Esophagus muscularis mucosa (tissue), 4 donors: ENCODE results near the gene KLHL26. TPM values are rescaled to one million over a fixed set of nuclear protein-coding genes. Genes with fewer than 3 reads are reported as not detected.

Experiments
- DNase-seq: peaks from one replicate; pipeline ENCODE4 v3.0.0-alpha.2; 2017; ENCODE audit errors: extremely low spot score
- H3K27ac ChIP-seq, 4 donors: fragments of 200-600 bp; sonication (generic); replicated peaks in 1 of 4; 1 replicate in 3 of 4; 2 replicates in 1 of 4; pipeline ENCODE4 v1.5.1; 2016 to 2019; ENCODE audit warnings: mild to moderate bottlenecking in 1 of 4
- H3K27me3 ChIP-seq, 4 donors: fragments of 200-600 bp; sonication (generic); one replicate each; pipeline versions ENCODE4 v1.5.1 to v1.6.0; 2016 to 2019
- H3K36me3 ChIP-seq, 4 donors: fragments of 200-600 bp; sonication (generic); one replicate each; pipeline ENCODE4 v1.5.1; 2016 to 2019
- H3K4me1 ChIP-seq, 4 donors: fragments of 200-600 bp; sonication (generic); one replicate each; pipeline ENCODE4 v1.5.1; 2016 to 2019
- H3K4me3 ChIP-seq, 4 donors: fragments of 200-600 bp; sonication (generic); 1 replicate in 2 of 4; 2 replicates in 2 of 4; pipeline ENCODE4 v1.5.1; 2016 to 2019; ENCODE audit warnings: mild to moderate bottlenecking in 4 of 4, moderate library complexity in 1 of 4
- H3K9me3 ChIP-seq, 4 donors: fragments of 200-600 bp; sonication (generic); 1 replicate in 3 of 4; 2 replicates in 1 of 4; pipeline ENCODE4 v1.5.1; 2016 to 2019
- CTCF ChIP-seq, 3 experiments: fragments of 200-600 bp in 2 of 3; fragments of 450-650 bp in 1 of 3; sonication (generic) in 2 of 3; IDR thresholded peaks; one replicate each; pipeline ENCODE4 v1.5.1; 2017 to 2019; ENCODE audit warnings: antibody characterized with exemption in 3 of 3, mild to moderate bottlenecking in 2 of 3, moderate library complexity in 1 of 3
- EP300 ChIP-seq: sonication (generic); formaldehyde crosslinking; IDR thresholded peaks from one replicate; pipeline ENCODE4 v1.6.1; 2017; ENCODE audit warnings: antibody characterized with exemption
- POLR2A ChIP-seq: fragments of 450-650 bp; IDR thresholded peaks from one replicate; pipeline ENCODE4 v1.6.1; 2017; ENCODE audit warnings: antibody characterized with exemption, moderate library complexity, mild to moderate bottlenecking, low read depth
- POLR2AphosphoS5 ChIP-seq, 2 donors: sonication (generic); formaldehyde crosslinking; IDR thresholded peaks; one replicate each; pipeline ENCODE4 v1.6.1; 2017; ENCODE audit warnings: antibody characterized with exemption in 2 of 2
- WGBS: methylation state at CpG from one replicate; pipeline ENCODE4 v1.1.5; 2018; 5-methylcytosine and 5-hydroxymethylcytosine counted together
- intact Hi-C: fragments of 100-400 bp; cut with DNase I; formaldehyde crosslinking; loops from one replicate; pipeline ENCODE4 v1.15.1; 2023
- total RNA-seq, 4 donors: library from RNA; depleted of rRNA; stranded (reverse); fragments of >200 nt; gene quantifications; one replicate each; pipeline versions ENCODE4 v1.1.0 to v1.2.1, GENCODE V29; 2016

KLHL26 gene
- total RNA-seq, 4 donors from 2014 or later = 9.1 to 19.0 (median 13.5) TPM

- no peaks in the 10 kb centered on the region for H3K27me3 ChIP-seq
- DNase-seq = no peak
- peaks cover 54 to 83% (median 75%) of the 10 kb centered on the region in 4 donors for H3K4me1 ChIP-seq
- H3K27ac ChIP-seq = peak overlapping the region in 2 of 4 donors; percentile 78 to 85
- no peaks in the 10 kb centered on the region for H3K9me3 ChIP-seq
- intact Hi-C loops = no loop called here
- no peak overlapping the region for H3K4me3 ChIP-seq
- H3K36me3 ChIP-seq = no peaks in the 10 kb centered on the region
- TF ChIP-seq POLR2A = no peak
- 82% methylated on average over 8 of the region's 19 CpGs for WGBS
These were observed 19.7 kb downstream of the KLHL26 start for GRCh38 chr19:18656337-18657086.

GRCh38 chr19:18657590-18658365 lies 20.9 kb downstream of the KLHL26 start:
- H3K27ac ChIP-seq = peak overlapping the region; percentile 78 to 87 (median 84)
- H3K36me3 ChIP-seq = no peaks in the 10 kb centered on the region
- H3K27me3 ChIP-seq = no peaks in the 10 kb centered on the region
- intact Hi-C loops = no loop called here
- DNase-seq = no peak
- no peak overlapping the region for H3K4me3 ChIP-seq
- H3K4me1 ChIP-seq = peaks cover 46 to 80% (median 72%) of the 10 kb centered on the region in 4 donors
- TF ChIP-seq POLR2AphosphoS5 (IDR thresholded peaks at IDR 0.05) (peak; percentile 23 to 30), POLR2A (no peak)
- H3K9me3 ChIP-seq = no peaks in the 10 kb centered on the region
- 37% methylated on average over 15 of the region's 20 CpGs for WGBS

- no peak for DNase-seq
- TF ChIP-seq CTCF (IDR thresholded peaks at IDR 0.05) (no peak), POLR2AphosphoS5 (IDR thresholded peaks at IDR 0.05) (no peak), EP300 (no peak), POLR2A (no peak)
- Histone ChIP-seq H3K4me1 (peaks cover 46 to 83% (median 77%) of the 10 kb centered on the region in 4 donors), H3K9me3 (no peaks in the 10 kb centered on the region), H3K4me3 (no peak overlapping the region), H3K36me3 (no peaks in the 10 kb centered on the region), H3K27me3 (no peaks in the 10 kb centered on the region), H3K27ac (peak overlapping the region; percentile 78 to 87 (median 84))
- intact Hi-C loops = no loop called here
- 88% methylated on average over 4 of the region's 4 CpGs for WGBS
These were observed 21.6 kb downstream of the KLHL26 start for GRCh38 chr19:18658366-18658855.

- Histone ChIP-seq H3K27me3 (no peaks in the 10 kb centered on the region), H3K4me1 (peaks cover 48 to 94% (median 88%) of the 10 kb centered on the region in 4 donors), H3K27ac (peak overlapping the region; percentile 78 to 87 (median 84)), H3K4me3 (peak overlapping the region; percentile 10 to 31 (median 18)), H3K36me3 (peaks cover 0 to 4% (median 4%) of the 10 kb centered on the region in 4 donors), H3K9me3 (no peaks in the 10 kb centered on the region)
- no peak for DNase-seq
- TF ChIP-seq CTCF (IDR thresholded peaks at IDR 0.05) (no peak), EP300 (no peak), POLR2AphosphoS5 (IDR thresholded peaks at IDR 0.05) (peak; percentile 54 to 62), POLR2A (no peak)
- intact Hi-C loops = no loop called here
- WGBS = 54% methylated on average over 22 of the region's 30 CpGs
These were observed 22.6 kb downstream of the KLHL26 start for GRCh38 chr19:18659281-18660050.

GRCh38 chr19:18660051-18660910 lies 23.5 kb downstream of the KLHL26 start:
- TF ChIP-seq POLR2AphosphoS5 (IDR thresholded peaks at IDR 0.05) (peak; percentile 32 to 44), POLR2A (no peak), EP300 (no peak), CTCF (IDR thresholded peaks at IDR 0.05) (no peak)
- 85% methylated on average over 12 of the region's 37 CpGs for WGBS
- Histone ChIP-seq H3K9me3 (no peaks in the 10 kb centered on the region), H3K27ac (peak overlapping the region; percentile 78 to 87 (median 84)), H3K4me3 (peak overlapping the region; percentile 10 to 31 (median 18)), H3K27me3 (no peaks in the 10 kb centered on the region), H3K36me3 (peaks cover 0 to 10% (median 8%) of the 10 kb centered on the region in 4 donors), H3K4me1 (peaks cover 48 to 99% (median 92%) of the 10 kb centered on the region in 4 donors)
- DNase-seq = no peak
- intact Hi-C loops = no loop called here
